ENCODE data around the gene CDC45. TPM values are rescaled to one million over a fixed set of nuclear protein-coding genes. Genes with fewer than 3 reads are reported as not detected.

CDC45 gene
- total RNA-seq, 2 experiments from 2014 or later = 80.2 to 83.0 TPM

DNA sequence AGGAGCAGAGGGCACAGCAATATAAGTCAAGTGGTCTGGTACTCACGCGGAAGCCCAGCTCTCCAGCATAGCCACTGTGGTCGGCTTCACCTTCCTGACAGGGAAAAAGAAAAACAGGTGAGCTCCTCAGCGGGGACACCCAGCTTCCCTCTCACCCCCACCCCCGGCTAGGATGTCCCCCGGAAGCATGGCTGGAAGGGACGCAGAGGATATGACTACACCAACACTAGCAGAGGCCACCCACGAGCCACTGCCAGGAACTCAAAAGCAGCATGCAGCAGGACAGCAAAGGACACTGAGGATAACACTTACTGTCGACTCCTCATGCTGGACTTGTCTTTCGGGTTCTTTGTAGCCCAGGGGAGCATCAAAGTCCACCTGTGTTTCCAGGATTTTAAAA is 23.2 kb upstream of the CDC45 start:
- H3K36me3 ChIP-seq (ENCODE audit: insufficient read depth, low read length) = peaks cover 97% of the 10 kb centered on the region
- no peaks in the 10 kb centered on the region for H4K20me1 ChIP-seq (ENCODE audit: insufficient read depth, low read length)
- no peaks in the 10 kb centered on the region for H3K79me2 ChIP-seq (ENCODE audit: insufficient read depth, low read depth, low read length)
- no TSS peak for BruUV-seq (replicated peaks)
- no peaks in the 10 kb centered on the region for H3K4me1 ChIP-seq (ENCODE audit: insufficient read depth, low read length, poor library complexity, severe bottlenecking)
- no peaks in the 10 kb centered on the region for H3K9me3 ChIP-seq (ENCODE audit: low read length)
- no peak overlapping the region for H2AFZ ChIP-seq (ENCODE audit: low read length)
- intact Hi-C loops (cut with micrococcal nuclease; ENCODE audit: unreplicated experiment) = no loop called here
- no peak overlapping the region for H3K27ac ChIP-seq (ENCODE audit: low read depth, low read length, poor library complexity, severe bottlenecking)
- H3K4me3 ChIP-seq (ENCODE audit: low read depth, low read length, poor library complexity, severe bottlenecking) = no peak overlapping the region
- no peak for TF ChIP-seq EZH2phosphoT487 (IDR thresholded peaks at IDR 0.05; ENCODE audit: borderline replicate concordance, low read depth, low read length)
- TF ChIP-seq, protein P1, sequence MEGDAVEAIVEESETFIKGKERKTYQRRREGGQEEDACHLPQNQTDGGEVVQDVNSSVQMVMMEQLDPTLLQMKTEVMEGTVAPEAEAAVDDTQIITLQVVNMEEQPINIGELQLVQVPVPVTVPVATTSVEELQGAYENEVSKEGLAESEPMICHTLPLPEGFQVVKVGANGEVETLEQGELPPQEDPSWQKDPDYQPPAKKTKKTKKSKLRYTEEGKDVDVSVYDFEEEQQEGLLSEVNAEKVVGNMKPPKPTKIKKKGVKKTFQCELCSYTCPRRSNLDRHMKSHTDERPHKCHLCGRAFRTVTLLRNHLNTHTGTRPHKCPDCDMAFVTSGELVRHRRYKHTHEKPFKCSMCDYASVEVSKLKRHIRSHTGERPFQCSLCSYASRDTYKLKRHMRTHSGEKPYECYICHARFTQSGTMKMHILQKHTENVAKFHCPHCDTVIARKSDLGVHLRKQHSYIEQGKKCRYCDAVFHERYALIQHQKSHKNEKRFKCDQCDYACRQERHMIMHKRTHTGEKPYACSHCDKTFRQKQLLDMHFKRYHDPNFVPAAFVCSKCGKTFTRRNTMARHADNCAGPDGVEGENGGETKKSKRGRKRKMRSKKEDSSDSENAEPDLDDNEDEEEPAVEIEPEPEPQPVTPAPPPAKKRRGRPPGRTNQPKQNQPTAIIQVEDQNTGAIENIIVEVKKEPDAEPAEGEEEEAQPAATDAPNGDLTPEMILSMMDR (conservative IDR thresholded peaks at IDR 0.05; ENCODE audit: low read length) = no peak
- no peak for DNase-seq (ENCODE audit: low spot score)
- ChIA-PET CTCF (ENCODE audit: unreplicated experiment) (no interaction called here), POLR2A (no interaction called here)
- H3K4me2 ChIP-seq (ENCODE audit: low read length) = no peak overlapping the region
- H3K9me2 ChIP-seq (ENCODE audit: insufficient read depth, low read length) = no peaks in the 10 kb centered on the region

DNA sequence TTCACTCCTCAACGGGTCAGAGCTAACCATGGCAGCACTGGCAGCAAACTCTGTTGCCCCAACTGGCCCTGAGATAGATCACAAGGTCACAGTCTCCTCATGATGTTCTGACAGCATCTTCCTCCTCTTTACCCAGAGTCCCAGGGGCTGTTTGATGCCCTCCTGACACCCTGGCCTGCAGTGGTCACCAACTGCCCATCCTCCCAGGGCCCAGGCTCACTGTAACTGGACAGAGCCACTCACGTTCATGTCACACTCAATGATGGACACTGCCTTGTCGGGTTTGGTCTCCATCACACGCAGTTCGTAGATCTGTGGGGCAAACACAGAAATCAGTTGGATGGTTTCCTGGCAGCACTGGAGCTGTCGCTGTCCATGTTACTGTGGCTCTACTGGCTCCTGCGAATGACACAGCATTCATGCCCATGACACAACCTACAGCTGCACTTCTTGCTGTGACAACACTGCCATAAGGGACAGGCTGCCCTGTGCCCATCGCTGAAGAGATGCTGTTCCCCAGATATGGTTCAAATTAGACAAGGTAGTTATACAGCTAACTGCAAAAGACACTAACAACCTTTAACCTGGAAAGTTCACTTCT is 21.8 kb upstream of the CDC45 start:
- Histone ChIP-seq H3K36me3 (ENCODE audit: insufficient read depth, low read length) (peaks cover 97% of the 10 kb centered on the region), H3K9me2 (ENCODE audit: insufficient read depth, low read length) (no peaks in the 10 kb centered on the region), H3K4me3 (ENCODE audit: low read depth, low read length, poor library complexity, severe bottlenecking) (no peak overlapping the region), H3K9me3 (ENCODE audit: low read length) (no peaks in the 10 kb centered on the region), H3K79me2 (ENCODE audit: insufficient read depth, low read depth, low read length) (no peaks in the 10 kb centered on the region), H3K4me2 (ENCODE audit: low read length) (no peak overlapping the region), H2AFZ (ENCODE audit: low read length) (no peak overlapping the region), H4K20me1 (ENCODE audit: insufficient read depth, low read length) (no peaks in the 10 kb centered on the region), H3K4me1 (ENCODE audit: insufficient read depth, low read length, poor library complexity, severe bottlenecking) (no peaks in the 10 kb centered on the region), H3K27ac (ENCODE audit: low read depth, low read length, poor library complexity, severe bottlenecking) (no peak overlapping the region)
- TF ChIP-seq, protein P1 (conservative IDR thresholded peaks at IDR 0.05; ENCODE audit: low read length) = no peak
- TF ChIP-seq EZH2phosphoT487 (IDR thresholded peaks at IDR 0.05; ENCODE audit: borderline replicate concordance, low read depth, low read length) = no peak
- ChIA-PET POLR2A (no interaction called here), CTCF (ENCODE audit: unreplicated experiment) (no interaction called here)
- intact Hi-C loops (cut with micrococcal nuclease; ENCODE audit: unreplicated experiment) = no loop called here
- BruUV-seq (replicated peaks) = no TSS peak
- DNase-seq (ENCODE audit: low spot score) = no peak

DNA sequence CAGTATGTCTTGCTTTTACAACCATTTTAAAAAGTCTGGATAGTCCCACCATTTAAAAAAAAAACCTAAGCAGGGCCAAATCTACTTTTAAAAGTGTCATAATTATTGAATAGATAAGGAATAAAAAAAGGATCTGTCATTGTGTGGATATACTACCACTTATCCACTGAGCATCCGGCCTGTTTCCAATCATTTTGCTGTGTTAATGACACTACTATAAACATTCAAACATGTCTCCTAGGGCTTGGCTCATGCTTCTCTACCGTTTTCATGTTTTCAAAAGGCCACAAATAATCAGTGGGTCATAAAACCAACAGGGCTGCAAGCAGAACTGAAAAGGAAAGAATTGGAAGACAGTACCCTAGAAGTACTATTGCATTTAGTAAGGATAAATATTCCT is 19.7 kb upstream of the CDC45 start:
- Histone ChIP-seq H3K36me3 (ENCODE audit: insufficient read depth, low read length) (peaks cover 96% of the 10 kb centered on the region), H2AFZ (ENCODE audit: low read length) (no peak overlapping the region), H3K9me2 (ENCODE audit: insufficient read depth, low read length) (no peaks in the 10 kb centered on the region), H3K27ac (ENCODE audit: low read depth, low read length, poor library complexity, severe bottlenecking) (no peak overlapping the region), H3K4me3 (ENCODE audit: low read depth, low read length, poor library complexity, severe bottlenecking) (no peak overlapping the region), H3K4me1 (ENCODE audit: insufficient read depth, low read length, poor library complexity, severe bottlenecking) (no peaks in the 10 kb centered on the region), H3K4me2 (ENCODE audit: low read length) (no peak overlapping the region), H3K79me2 (ENCODE audit: insufficient read depth, low read depth, low read length) (no peaks in the 10 kb centered on the region), H3K9me3 (ENCODE audit: low read length) (no peaks in the 10 kb centered on the region), H4K20me1 (ENCODE audit: insufficient read depth, low read length) (no peaks in the 10 kb centered on the region)
- ChIA-PET POLR2A (interaction anchor here (0.7 kb wide), 1 partner anchor 91 kb away, joined by 5 read pairs; no protein-coding TSS in a partner anchor), CTCF (ENCODE audit: unreplicated experiment) (no interaction called here)
- TF ChIP-seq, protein P1 (conservative IDR thresholded peaks at IDR 0.05; ENCODE audit: low read length) = no peak
- no peak for TF ChIP-seq EZH2phosphoT487 (IDR thresholded peaks at IDR 0.05; ENCODE audit: borderline replicate concordance, low read depth, low read length)
- intact Hi-C loops (cut with micrococcal nuclease; ENCODE audit: unreplicated experiment) = loop anchor here (10.0 kb wide), 1 partner anchor 115 kb away; no protein-coding TSS in a partner anchor
- no peak for DNase-seq (ENCODE audit: low spot score)
- no TSS peak for BruUV-seq (replicated peaks)
